ENCODE results near the gene CD48.

DNA sequence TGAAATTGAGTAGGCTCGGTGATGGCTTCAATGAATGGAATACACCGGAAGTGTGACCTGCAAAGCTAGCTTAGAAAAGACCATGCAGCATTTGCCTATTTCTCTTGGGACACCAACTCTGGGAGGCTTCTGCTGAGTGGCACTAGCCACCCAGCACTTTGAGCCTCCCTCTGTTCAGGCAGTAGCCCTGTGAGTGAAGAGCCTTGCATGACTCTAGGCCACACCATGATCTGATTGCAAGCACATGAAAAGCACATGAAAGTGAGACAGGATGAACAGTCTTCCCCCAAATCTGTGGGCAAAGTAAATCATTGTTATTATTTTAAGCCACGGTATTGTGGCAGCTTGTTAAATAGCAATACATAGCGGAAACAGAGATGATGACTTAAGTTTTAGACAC is 2.8 kb downstream of the CD48 start:
- no peak for TF ChIP-seq POLR2A (IDR thresholded peaks at IDR 0.05)
- TF ChIP-seq, protein P1, sequence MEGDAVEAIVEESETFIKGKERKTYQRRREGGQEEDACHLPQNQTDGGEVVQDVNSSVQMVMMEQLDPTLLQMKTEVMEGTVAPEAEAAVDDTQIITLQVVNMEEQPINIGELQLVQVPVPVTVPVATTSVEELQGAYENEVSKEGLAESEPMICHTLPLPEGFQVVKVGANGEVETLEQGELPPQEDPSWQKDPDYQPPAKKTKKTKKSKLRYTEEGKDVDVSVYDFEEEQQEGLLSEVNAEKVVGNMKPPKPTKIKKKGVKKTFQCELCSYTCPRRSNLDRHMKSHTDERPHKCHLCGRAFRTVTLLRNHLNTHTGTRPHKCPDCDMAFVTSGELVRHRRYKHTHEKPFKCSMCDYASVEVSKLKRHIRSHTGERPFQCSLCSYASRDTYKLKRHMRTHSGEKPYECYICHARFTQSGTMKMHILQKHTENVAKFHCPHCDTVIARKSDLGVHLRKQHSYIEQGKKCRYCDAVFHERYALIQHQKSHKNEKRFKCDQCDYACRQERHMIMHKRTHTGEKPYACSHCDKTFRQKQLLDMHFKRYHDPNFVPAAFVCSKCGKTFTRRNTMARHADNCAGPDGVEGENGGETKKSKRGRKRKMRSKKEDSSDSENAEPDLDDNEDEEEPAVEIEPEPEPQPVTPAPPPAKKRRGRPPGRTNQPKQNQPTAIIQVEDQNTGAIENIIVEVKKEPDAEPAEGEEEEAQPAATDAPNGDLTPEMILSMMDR (IDR thresholded peaks at IDR 0.05), result no peak
- TF ChIP-seq POLR2AphosphoS5 (IDR thresholded peaks at IDR 0.05), result no peak
- no peak for TF ChIP-seq EP300 (IDR thresholded peaks at IDR 0.05)
